Measurements from ENCODE around the gene CREG2.

DNA sequence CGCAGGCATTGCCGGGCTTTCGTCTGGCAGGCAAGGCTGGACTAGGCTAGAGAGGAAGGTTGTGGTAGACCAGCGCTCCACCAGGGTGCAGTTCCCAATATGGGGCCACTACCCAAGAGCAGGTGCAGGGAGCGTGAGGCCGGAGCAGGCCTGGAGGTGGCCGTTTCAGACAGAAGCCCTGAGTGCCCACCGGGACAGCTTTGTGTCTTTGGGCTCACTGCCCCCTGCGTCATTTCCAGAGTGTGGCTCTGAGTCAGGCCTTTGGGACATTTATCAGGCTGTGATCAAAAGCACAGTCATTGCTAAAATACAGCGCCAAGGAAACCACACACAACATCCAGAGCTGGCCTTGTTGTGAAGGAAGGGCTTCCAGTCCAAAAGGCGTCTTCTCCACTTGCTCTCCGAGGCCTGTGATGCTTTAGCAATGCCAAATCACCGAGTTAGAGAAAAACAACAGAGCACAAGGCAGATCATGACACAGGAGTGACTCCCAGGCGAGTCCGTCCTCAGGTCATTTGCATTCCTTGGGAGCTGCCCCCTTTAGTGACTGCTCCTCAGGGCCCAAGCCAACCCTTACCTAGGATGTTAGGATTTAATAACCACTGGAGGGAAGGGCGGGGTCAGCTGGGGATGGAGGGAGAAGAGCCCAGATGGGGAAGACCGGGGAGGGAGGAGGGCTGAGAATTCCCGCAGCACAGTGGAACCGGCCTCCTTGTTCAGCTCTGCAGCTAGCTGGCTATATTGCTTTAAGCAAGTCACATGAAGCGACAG lies 45.3 kb upstream of the CREG2 start:
- TF ChIP-seq, protein P1, sequence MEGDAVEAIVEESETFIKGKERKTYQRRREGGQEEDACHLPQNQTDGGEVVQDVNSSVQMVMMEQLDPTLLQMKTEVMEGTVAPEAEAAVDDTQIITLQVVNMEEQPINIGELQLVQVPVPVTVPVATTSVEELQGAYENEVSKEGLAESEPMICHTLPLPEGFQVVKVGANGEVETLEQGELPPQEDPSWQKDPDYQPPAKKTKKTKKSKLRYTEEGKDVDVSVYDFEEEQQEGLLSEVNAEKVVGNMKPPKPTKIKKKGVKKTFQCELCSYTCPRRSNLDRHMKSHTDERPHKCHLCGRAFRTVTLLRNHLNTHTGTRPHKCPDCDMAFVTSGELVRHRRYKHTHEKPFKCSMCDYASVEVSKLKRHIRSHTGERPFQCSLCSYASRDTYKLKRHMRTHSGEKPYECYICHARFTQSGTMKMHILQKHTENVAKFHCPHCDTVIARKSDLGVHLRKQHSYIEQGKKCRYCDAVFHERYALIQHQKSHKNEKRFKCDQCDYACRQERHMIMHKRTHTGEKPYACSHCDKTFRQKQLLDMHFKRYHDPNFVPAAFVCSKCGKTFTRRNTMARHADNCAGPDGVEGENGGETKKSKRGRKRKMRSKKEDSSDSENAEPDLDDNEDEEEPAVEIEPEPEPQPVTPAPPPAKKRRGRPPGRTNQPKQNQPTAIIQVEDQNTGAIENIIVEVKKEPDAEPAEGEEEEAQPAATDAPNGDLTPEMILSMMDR (IDR thresholded peaks at IDR 0.05), result no peak
- TF ChIP-seq POLR2A (IDR thresholded peaks at IDR 0.05; ENCODE audit: low read depth) (no peak), POLR2AphosphoS5 (IDR thresholded peaks at IDR 0.05) (no peak), EP300 (IDR thresholded peaks at IDR 0.05) (no peak)

Measured in esophagus muscularis mucosa (tissue), 4 donors.